ENCODE data around the gene REV3L. TPM values are rescaled to one million over a fixed set of nuclear protein-coding genes. Genes with fewer than 3 reads are reported as not detected.

The REV3L gene
- total RNA-seq, 1 experiment from 2014 or later, result 25.3 TPM

- Histone ChIP-seq H3F3A (ENCODE audit: low read length, unreplicated experiment) (no peaks in the 10 kb centered on the region), H3K4me2 (ENCODE audit: low read length) (no peak overlapping the region), H2AFZ (ENCODE audit: low read length) (no peak overlapping the region), H3K9ac (ENCODE audit: low read length) (no peak overlapping the region), H3K36me3 (ENCODE audit: low read depth, low read length) (no peaks in the 10 kb centered on the region), H3K9me3 (ENCODE audit: low read length) (no peaks in the 10 kb centered on the region), H3K79me2 (ENCODE audit: low read length) (no peaks in the 10 kb centered on the region), H3K27me3 (ENCODE audit: low read length) (no peaks in the 10 kb centered on the region), H3K4me1 (ENCODE audit: insufficient read depth, low read length) (no peaks in the 10 kb centered on the region), H3K27ac (ENCODE audit: low read length) (no peak overlapping the region), H3K9me2 (replicated peaks; ENCODE audit: low read length) (no peaks in the 10 kb centered on the region), H4K20me1 (ENCODE audit: low read length) (no peaks in the 10 kb centered on the region), H3K4me3 (ENCODE audit: low read length) (no peak overlapping the region)
- BruUV-seq (replicated peaks), result no TSS peak
- ATAC-seq (no peak), DNase-seq (no peak)
- no peak for TF ChIP-seq CTCF (conservative IDR thresholded peaks at IDR 0.05; ENCODE audit: low read depth, low read length)
- no peak for TF ChIP-seq EZH2phosphoT487 (IDR thresholded peaks at IDR 0.05; ENCODE audit: borderline replicate concordance, low read length)
- TF ChIP-seq EZH2 (IDR thresholded peaks at IDR 0.05; ENCODE audit: low read length, unreplicated experiment), result no peak
- ChIA-PET CTCF (no interaction called here), POLR2A (ENCODE audit: unreplicated experiment) (no interaction called here)
- intact Hi-C loops (cut with micrococcal nuclease), result no loop called here
These were observed 39.5 kb upstream of the REV3L start for GRCh38 chr6:111522393-111523020.

DNA sequence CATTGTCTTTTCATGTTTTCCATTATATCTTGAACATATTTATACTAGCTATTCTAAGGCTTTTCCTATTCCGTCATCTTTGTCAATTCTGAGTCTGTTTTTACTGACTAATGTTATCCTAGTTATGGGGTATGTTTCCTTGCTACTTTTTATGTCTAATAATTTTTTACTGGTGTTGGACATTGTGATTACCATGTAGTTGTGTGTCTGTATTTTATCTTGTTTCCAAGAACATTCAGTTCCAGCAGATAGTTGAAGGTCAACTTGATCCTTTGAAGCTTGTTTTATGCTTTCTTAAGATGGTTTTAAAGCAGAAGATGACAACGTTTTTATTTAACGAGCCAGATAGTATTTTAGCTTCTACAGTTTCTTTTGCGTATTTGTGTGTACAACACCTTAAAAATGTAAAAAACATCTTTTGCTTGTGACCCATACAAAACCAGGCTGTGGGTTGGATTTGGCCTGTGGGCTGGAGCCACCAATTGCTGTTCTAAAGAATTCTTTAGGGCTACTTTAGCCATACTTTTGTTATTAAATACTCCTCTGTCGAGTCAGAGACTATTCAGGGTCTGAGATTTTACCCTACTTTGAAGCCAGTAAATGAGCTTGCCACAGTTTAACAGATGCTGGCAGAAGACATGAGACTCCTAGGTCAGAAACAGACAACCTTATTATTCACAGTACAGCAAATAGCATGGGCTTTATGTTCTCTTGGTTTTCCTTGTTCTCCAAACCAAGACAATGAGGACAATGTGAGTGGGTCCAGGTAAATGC, 38.7 kb upstream of the REV3L start:
- H2AFZ ChIP-seq (ENCODE audit: low read length), result no peak overlapping the region
- no peaks in the 10 kb centered on the region for H3K27me3 ChIP-seq (ENCODE audit: low read length)
- no peak overlapping the region for H3K27ac ChIP-seq (ENCODE audit: low read length)
- H3K9ac ChIP-seq (ENCODE audit: low read length), result no peak overlapping the region
- CTCF ChIA-PET, result no interaction called here
- no TSS peak for BruUV-seq (replicated peaks)
- no peaks in the 10 kb centered on the region for H3K9me3 ChIP-seq (ENCODE audit: low read length)
- DNase-seq (no peak), ATAC-seq (no peak)
- H3K36me3 ChIP-seq (ENCODE audit: low read depth, low read length), result no peaks in the 10 kb centered on the region
- no peaks in the 10 kb centered on the region for H3F3A ChIP-seq (ENCODE audit: low read length, unreplicated experiment)
- TF ChIP-seq CTCF (conservative IDR thresholded peaks at IDR 0.05; ENCODE audit: low read depth, low read length), result no peak
- TF ChIP-seq EZH2phosphoT487 (IDR thresholded peaks at IDR 0.05; ENCODE audit: borderline replicate concordance, low read length), result no peak
- H3K4me3 ChIP-seq (ENCODE audit: low read length), result no peak overlapping the region
- POLR2A ChIA-PET (ENCODE audit: unreplicated experiment), result no interaction called here
- intact Hi-C loops (cut with micrococcal nuclease), result no loop called here
- no peak overlapping the region for H3K4me2 ChIP-seq (ENCODE audit: low read length)
- H3K4me1 ChIP-seq (ENCODE audit: insufficient read depth, low read length), result no peaks in the 10 kb centered on the region
- H3K9me2 ChIP-seq (replicated peaks; ENCODE audit: low read length), result no peaks in the 10 kb centered on the region
- no peaks in the 10 kb centered on the region for H4K20me1 ChIP-seq (ENCODE audit: low read length)
- no peaks in the 10 kb centered on the region for H3K79me2 ChIP-seq (ENCODE audit: low read length)

GRCh38 chr6:111520524-111520923, 37.5 kb upstream of the REV3L start:
- H3K4me3 ChIP-seq (ENCODE audit: low read length), result no peak overlapping the region
- no peaks in the 10 kb centered on the region for H3K36me3 ChIP-seq (ENCODE audit: low read depth, low read length)
- H3K4me1 ChIP-seq (ENCODE audit: insufficient read depth, low read length), result no peaks in the 10 kb centered on the region
- H3K4me2 ChIP-seq (ENCODE audit: low read length), result no peak overlapping the region
- H4K20me1 ChIP-seq (ENCODE audit: low read length), result no peaks in the 10 kb centered on the region
- CTCF ChIA-PET, result no interaction called here
- TF ChIP-seq EZH2 (IDR thresholded peaks at IDR 0.05; ENCODE audit: low read length, unreplicated experiment) (no peak), EZH2phosphoT487 (IDR thresholded peaks at IDR 0.05; ENCODE audit: borderline replicate concordance, low read length) (no peak), CTCF (conservative IDR thresholded peaks at IDR 0.05; ENCODE audit: low read depth, low read length) (no peak)
- H3K79me2 ChIP-seq (ENCODE audit: low read length), result no peaks in the 10 kb centered on the region
- H3K9me3 ChIP-seq (ENCODE audit: low read length), result no peaks in the 10 kb centered on the region
- intact Hi-C loops (cut with micrococcal nuclease), result no loop called here
- no peaks in the 10 kb centered on the region for H3K9me2 ChIP-seq (replicated peaks; ENCODE audit: low read length)
- H3K27me3 ChIP-seq (ENCODE audit: low read length), result no peaks in the 10 kb centered on the region
- H3K9ac ChIP-seq (ENCODE audit: low read length), result no peak overlapping the region
- no peak overlapping the region for H2AFZ ChIP-seq (ENCODE audit: low read length)
- no peaks in the 10 kb centered on the region for H3F3A ChIP-seq (ENCODE audit: low read length, unreplicated experiment)
- BruUV-seq (replicated peaks), result no TSS peak
- no peak for DNase-seq
- no peak for ATAC-seq
- H3K27ac ChIP-seq (ENCODE audit: low read length), result no peak overlapping the region
- POLR2A ChIA-PET (ENCODE audit: unreplicated experiment), result no interaction called here

Data from PC-3 (cell line).